Retinal pigment epithelial cell (primary cell): ENCODE results near the gene KIAA1217.
A peak's percentile ranks its signal among the peaks of the same experiment; 100 is the strongest.

Experiments used
- DNase-seq: peaks from one replicate; pipeline ENCODE4 v3.0.0-alpha.2; 2010; ENCODE audit warnings: low read depth
- H3K4me3 ChIP-seq: 2 replicates; pipeline ENCODE4 v1.5.1; 2011; ENCODE audit warnings: mild to moderate bottlenecking, low read length, control low read depth, moderate library complexity
- CTCF ChIP-seq: conservative IDR thresholded peaks from 2 replicates; pipeline ENCODE4 v1.5.1; 2011; ENCODE audit warnings: low read depth, low read length, control low read depth, inconsistent platforms

KIAA1217 gene

GRCh38 chr10:24261627-24262026 is 52.7 kb downstream of the KIAA1217 start:
- H3K4me3 ChIP-seq = no peak overlapping the region
- no peak for TF ChIP-seq CTCF
- no peak for DNase-seq

- no peak for DNase-seq
- H3K4me3 ChIP-seq = no peak overlapping the region
- TF ChIP-seq CTCF = no peak
Measured at GRCh38 chr10:24262929-24263590, 54.1 kb downstream of the KIAA1217 start.

- no peak overlapping the region for H3K4me3 ChIP-seq
- no peak for TF ChIP-seq CTCF
- DNase-seq = no peak
Measured at GRCh38 chr10:24269476-24269875, 60.5 kb downstream of the KIAA1217 start.

GRCh38 chr10:24272374-24272773 is 63.4 kb downstream of the KIAA1217 start:
- H3K4me3 ChIP-seq = no peak overlapping the region
- no peak for TF ChIP-seq CTCF
- peak; percentile 80 for DNase-seq

- no peak overlapping the region for H3K4me3 ChIP-seq
- no peak for DNase-seq
- no peak for TF ChIP-seq CTCF
Measured at GRCh38 chr10:24277277-24277676, 68.3 kb downstream of the KIAA1217 start.

- no peak for DNase-seq
- TF ChIP-seq CTCF = no peak
- H3K4me3 ChIP-seq = no peak overlapping the region
Measured at GRCh38 chr10:24277771-24278170, 68.8 kb downstream of the KIAA1217 start.

GRCh38 chr10:24278176-24278889 is 69.4 kb downstream of the KIAA1217 start:
- DNase-seq = no peak
- no peak for TF ChIP-seq CTCF
- no peak overlapping the region for H3K4me3 ChIP-seq
